Endothelial cell of umbilical vein (primary cell): ENCODE results near the gene CNTNAP4. TPM values are rescaled to one million over a fixed set of nuclear protein-coding genes. Genes with fewer than 3 reads are reported as not detected.

Experiments
- BruUV-seq: library from RNA; stranded (reverse); fragments of 400-500 nt; replicated peaks from 2 replicates; lab custom pipeline; 2021; lab: Mats Ljungman, UMichigan
- CTCF ChIA-PET: fragments of 300-600, 350-600 bp; sonication (Branson Sonifier 250); formaldehyde crosslinking; loops from one replicate; lab custom pipeline; 2021; ENCODE audit warnings: antibody characterized with exemption, inconsistent platforms; lab: Charles Lee
- POLR2A ChIA-PET: fragments of 300-600, 350-600 bp; sonication (Branson Sonifier 250); formaldehyde crosslinking; loops from one replicate; lab custom pipeline; 2021; ENCODE audit warnings: antibody characterized with exemption, inconsistent platforms; lab: Charles Lee
- DNase-seq: peaks from one replicate; pipeline ENCODE4 v3.0.0-alpha.2; 2011; ENCODE audit warnings: low read depth, low spot score
- FAIRE-seq: peaks from 2 replicates; lab custom pipeline; 2011; peaks lifted over from hg19 to GRCh38; lab: Jason Lieb, UNC
- H2AFZ ChIP-seq: 2 replicates; pipeline ENCODE4 v1.6.0; 2012; ENCODE audit warnings: low read depth, low read length, control low read depth, inconsistent platforms
- H3K27ac ChIP-seq: 2 replicates; pipeline ENCODE4 v1.5.1; 2011; ENCODE audit warnings: low read depth, mild to moderate bottlenecking, control low read depth, low read length, moderate library complexity; ENCODE audit not compliant: insufficient read depth
- H3K27me3 ChIP-seq, 2 experiments: 2 replicates each; pipeline versions ENCODE4 v1.6.0 to v1.6.1; 2011; ENCODE audit warnings: low read length in 2 of 2, mixed read lengths in 1 of 2; ENCODE audit not compliant: control insufficient read depth in 2 of 2, insufficient read depth in 2 of 2
- H3K36me3 ChIP-seq, 2 experiments: 2 replicates in 1 of 2; 3 replicates in 1 of 2; pipeline ENCODE4 v1.5.1; 2011; ENCODE audit warnings: low read length in 2 of 2, mild to moderate bottlenecking in 1 of 2, moderate library complexity in 1 of 2; ENCODE audit not compliant: control insufficient read depth in 2 of 2, insufficient read depth in 2 of 2; ENCODE audit errors: extremely low read depth in 1 of 2
- H3K4me1 ChIP-seq: 3 replicates; pipeline ENCODE4 v1.5.1; 2011; ENCODE audit warnings: mild to moderate bottlenecking, low read length; ENCODE audit not compliant: control insufficient read depth, insufficient read depth; ENCODE audit errors: extremely low read depth
- H3K4me2 ChIP-seq: 2 replicates; pipeline ENCODE4 v1.6.1; 2011; ENCODE audit warnings: low read length, control low read depth, mixed read lengths; ENCODE audit not compliant: insufficient read depth
- H3K4me3 ChIP-seq, 3 experiments: fragments of 200-600 bp in 1 of 3; sonication (generic), shearing (Covaris generic) in 1 of 3; replicated peaks in 1 of 3; 2 replicates each; pipeline ENCODE4 v1.5.1; 2011 to 2016; ENCODE audit warnings: control low read depth in 3 of 3, low read length in 3 of 3, mild to moderate bottlenecking in 2 of 3, inconsistent platforms in 1 of 3, low read depth in 1 of 3, moderate library complexity in 1 of 3; ENCODE audit not compliant: insufficient read depth in 1 of 3
- H3K79me2 ChIP-seq: 2 replicates; pipeline ENCODE4 v1.6.0; 2012; ENCODE audit warnings: low read length, inconsistent platforms; ENCODE audit not compliant: control insufficient read depth, insufficient read depth
- H3K9ac ChIP-seq: replicated peaks from 2 replicates; pipeline ENCODE3; 2011; ENCODE audit warnings: low read length, control low read depth; ENCODE audit not compliant: insufficient read depth; ENCODE audit errors: extremely low read depth
- H3K9me1 ChIP-seq: replicated peaks from 3 replicates; pipeline ENCODE4 v1.6.0; 2011; ENCODE audit warnings: mild to moderate bottlenecking, low read length; ENCODE audit not compliant: control insufficient read depth, insufficient read depth; ENCODE audit errors: extremely low read depth
- H3K9me3 ChIP-seq: replicated peaks from 2 replicates; pipeline ENCODE4 v1.5.1; 2012; ENCODE audit warnings: low read length, inconsistent platforms; ENCODE audit not compliant: control insufficient read depth, insufficient read depth
- H4K20me1 ChIP-seq: replicated peaks from 2 replicates; pipeline ENCODE3; 2011; ENCODE audit warnings: mild to moderate bottlenecking, low read length; ENCODE audit not compliant: control insufficient read depth, insufficient read depth; ENCODE audit errors: extremely low read depth
- EZH2 ChIP-seq: IDR thresholded peaks from 2 replicates; pipeline ENCODE4 v1.6.1; 2012; ENCODE audit warnings: borderline replicate concordance, low read depth, mild to moderate bottlenecking, moderate library complexity, low read length, inconsistent platforms; ENCODE audit not compliant: severe bottlenecking
- FOS ChIP-seq: IDR thresholded peaks from 2 replicates; pipeline ENCODE4 v1.6.1; 2011; ENCODE audit warnings: mild to moderate bottlenecking, low read length, moderate library complexity, borderline replicate concordance; ENCODE audit not compliant: insufficient read depth
- GATA2 ChIP-seq: IDR thresholded peaks from 2 replicates; pipeline ENCODE4 v1.7.0; 2011; ENCODE audit warnings: low read depth, mild to moderate bottlenecking, moderate library complexity, mixed read lengths, low read length; ENCODE audit not compliant: insufficient read length, insufficient read depth
- JUN ChIP-seq: IDR thresholded peaks from 2 replicates; pipeline ENCODE4 v1.6.1; 2011; ENCODE audit warnings: borderline replicate concordance, low read depth; ENCODE audit not compliant: insufficient read length, insufficient read depth
- MYC ChIP-seq: IDR thresholded peaks from one replicate; pipeline ENCODE4 v1.6.1; 2011; ENCODE audit warnings: mild to moderate bottlenecking, low read depth, low read length
- POLR2A ChIP-seq: IDR thresholded peaks from 2 replicates; pipeline ENCODE4 v1.6.1; 2012; ENCODE audit warnings: low read depth, mild to moderate bottlenecking, control low read depth, low read length
- POLR2AphosphoS5 ChIP-seq: IDR thresholded peaks from 2 replicates; pipeline ENCODE4 v1.6.1; 2012; ENCODE audit warnings: low read depth, mild to moderate bottlenecking, control low read depth, low read length, moderate library complexity; ENCODE audit not compliant: insufficient read depth
- dilution Hi-C: fragments of 300-500 bp; cut with MboI; formaldehyde crosslinking; loops from one replicate; pipeline ENCODE4 v1.15.0; 2019; ENCODE audit warnings: low sequenced_read_pairs; ENCODE audit not compliant: extremely low pct_ligation_motif_present
- intact Hi-C: fragments of 100-400 bp; cut with micrococcal nuclease; formaldehyde crosslinking; loops from one replicate; pipeline ENCODE4 v1.10.0; 2022
- polyA plus RNA-seq, 4 experiments: library from polyadenylated mRNA; depleted of rRNA in 3 of 4; stranded (reverse) in 3 of 4; unstranded in 1 of 4; fragments of >200 nt; gene quantifications; 2 replicates each; pipeline versions ENCODE4 v1.2.1 to v1.2.3, GENCODE V29; 2011 to 2012; ENCODE audit warnings: missing spikeins in 1 of 4
- total RNA-seq: library from RNA; stranded (reverse); gene quantifications from 2 replicates; pipeline ENCODE4 v1.2.3, GENCODE V29; 2021
- TF ChIP-seq, protein P1 (sequence below): IDR thresholded peaks from 2 replicates; pipeline ENCODE4 v1.6.1; 2011; ENCODE audit not compliant: insufficient read depth, insufficient read length
- TF ChIP-seq, protein P2 (sequence below), 2 donors: IDR thresholded peaks; 1 replicate in 1 of 2; 2 replicates in 1 of 2; pipeline ENCODE4 v1.5.1; 2011; ENCODE audit warnings: low read length in 2 of 2, mild to moderate bottlenecking in 2 of 2, moderate library complexity in 2 of 2, control low read depth in 1 of 2, inconsistent platforms in 1 of 2, low read depth in 1 of 2; ENCODE audit not compliant: insufficient read depth in 1 of 2; ENCODE audit errors: extremely low read depth in 1 of 2

The CNTNAP4 gene
- total and polyA plus RNA-seq, 2 donors (not counting 3 experiments of a cell fraction or from before 2014, with no cell fraction given) = not detected

DNA sequence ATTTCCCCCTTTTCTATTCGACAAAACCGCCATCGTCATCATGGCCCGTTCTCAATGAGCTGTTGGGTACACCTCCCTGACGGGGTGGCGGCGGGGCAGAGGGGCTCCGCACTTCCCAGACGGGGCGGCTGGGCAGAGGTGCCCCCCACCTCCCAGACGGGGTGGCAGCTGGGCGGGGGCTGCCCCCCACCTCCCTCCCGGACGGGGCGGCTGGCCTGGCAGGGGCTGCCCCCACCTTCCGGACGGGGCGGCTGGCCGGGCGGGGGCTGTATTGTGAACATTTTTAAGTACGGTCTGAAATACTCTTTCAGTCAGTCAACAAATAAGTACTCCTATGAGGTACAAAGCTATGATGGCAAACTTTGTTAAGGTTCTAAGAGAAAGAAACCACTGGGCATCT, 222.8 kb downstream of the CNTNAP4 start:
- CTCF ChIA-PET = no interaction called here
- no peaks in the 10 kb centered on the region for H3K4me1 ChIP-seq
- intact Hi-C loops (no loop called here), dilution Hi-C loops (no loop called here)
- H3K9me1 ChIP-seq = no peaks in the 10 kb centered on the region
- no peak overlapping the region for H3K4me3 ChIP-seq
- peaks cover 2% of the 10 kb centered on the region for H3K9me3 ChIP-seq
- H3K79me2 ChIP-seq = no peaks in the 10 kb centered on the region
- DNase-seq (no peak), FAIRE-seq (no peak)
- H3K27me3 ChIP-seq = no peaks in the 10 kb centered on the region
- no peaks in the 10 kb centered on the region for H3K36me3 ChIP-seq
- H3K4me2 ChIP-seq = no peak overlapping the region
- H3K27ac ChIP-seq = no peak overlapping the region
- POLR2A ChIA-PET = no interaction called here
- H3K9ac ChIP-seq = no peak overlapping the region
- TF ChIP-seq FOS = no peak
- TF ChIP-seq MYC = no peak
- no peaks in the 10 kb centered on the region for H4K20me1 ChIP-seq
- H2AFZ ChIP-seq = no peak overlapping the region
- no TSS peak for BruUV-seq

DNA sequence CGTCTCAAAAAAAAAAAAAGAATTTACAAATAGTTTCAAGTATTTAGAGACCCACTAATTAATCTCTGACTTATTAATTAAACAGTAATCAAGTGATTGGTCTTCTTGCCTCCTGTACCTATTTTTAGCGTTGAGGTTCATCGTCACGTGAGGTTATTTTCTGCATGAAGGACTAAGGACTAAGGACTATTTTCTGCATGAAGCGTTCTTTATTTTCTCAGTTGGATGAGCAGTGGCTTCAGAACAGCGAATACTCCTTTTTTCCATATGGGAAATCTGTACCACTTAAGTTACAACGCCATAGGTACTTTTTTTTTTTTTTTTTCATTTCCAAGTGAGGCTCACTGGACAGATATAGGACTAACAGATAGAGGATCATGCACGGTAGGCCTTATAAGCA, 224.9 kb downstream of the CNTNAP4 start:
- BruUV-seq = no TSS peak
- peaks cover 2% of the 10 kb centered on the region for H3K9me3 ChIP-seq
- POLR2A ChIA-PET = interaction anchor here (0.7 kb wide), 1 partner anchor 1812 kb away, joined by 3 read pairs; no protein-coding TSS in a partner anchor
- no peaks in the 10 kb centered on the region for H4K20me1 ChIP-seq
- H2AFZ ChIP-seq = no peak overlapping the region
- no peaks in the 10 kb centered on the region for H3K36me3 ChIP-seq
- DNase-seq (no peak), FAIRE-seq (no peak)
- no peak overlapping the region for H3K9ac ChIP-seq
- no peaks in the 10 kb centered on the region for H3K9me1 ChIP-seq
- H3K27ac ChIP-seq = no peak overlapping the region
- H3K4me3 ChIP-seq = no peak overlapping the region
- H3K27me3 ChIP-seq = no peaks in the 10 kb centered on the region
- TF ChIP-seq EZH2 (no peak), FOS (no peak), JUN (no peak), POLR2A (no peak), GATA2 (no peak), MYC (no peak), POLR2AphosphoS5 (no peak)
- TF ChIP-seq, protein P1, sequence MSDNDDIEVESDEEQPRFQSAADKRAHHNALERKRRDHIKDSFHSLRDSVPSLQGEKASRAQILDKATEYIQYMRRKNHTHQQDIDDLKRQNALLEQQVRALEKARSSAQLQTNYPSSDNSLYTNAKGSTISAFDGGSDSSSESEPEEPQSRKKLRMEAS = no peak
- TF ChIP-seq, protein P2, sequence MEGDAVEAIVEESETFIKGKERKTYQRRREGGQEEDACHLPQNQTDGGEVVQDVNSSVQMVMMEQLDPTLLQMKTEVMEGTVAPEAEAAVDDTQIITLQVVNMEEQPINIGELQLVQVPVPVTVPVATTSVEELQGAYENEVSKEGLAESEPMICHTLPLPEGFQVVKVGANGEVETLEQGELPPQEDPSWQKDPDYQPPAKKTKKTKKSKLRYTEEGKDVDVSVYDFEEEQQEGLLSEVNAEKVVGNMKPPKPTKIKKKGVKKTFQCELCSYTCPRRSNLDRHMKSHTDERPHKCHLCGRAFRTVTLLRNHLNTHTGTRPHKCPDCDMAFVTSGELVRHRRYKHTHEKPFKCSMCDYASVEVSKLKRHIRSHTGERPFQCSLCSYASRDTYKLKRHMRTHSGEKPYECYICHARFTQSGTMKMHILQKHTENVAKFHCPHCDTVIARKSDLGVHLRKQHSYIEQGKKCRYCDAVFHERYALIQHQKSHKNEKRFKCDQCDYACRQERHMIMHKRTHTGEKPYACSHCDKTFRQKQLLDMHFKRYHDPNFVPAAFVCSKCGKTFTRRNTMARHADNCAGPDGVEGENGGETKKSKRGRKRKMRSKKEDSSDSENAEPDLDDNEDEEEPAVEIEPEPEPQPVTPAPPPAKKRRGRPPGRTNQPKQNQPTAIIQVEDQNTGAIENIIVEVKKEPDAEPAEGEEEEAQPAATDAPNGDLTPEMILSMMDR (IDR thresholded peaks at IDR 0.05; ENCODE audit: extremely low read depth in 1 of 2, insufficient read depth in 1 of 2, low read depth in 1 of 2, low read length in 2 of 2) = no peak
- dilution Hi-C loops = no loop called here
- intact Hi-C loops = no loop called here
- H3K4me2 ChIP-seq = no peak overlapping the region
- no peaks in the 10 kb centered on the region for H3K4me1 ChIP-seq
- CTCF ChIA-PET = no interaction called here
- H3K79me2 ChIP-seq = no peaks in the 10 kb centered on the region
